ENCODE results near the gene EIF3D. TPM values are rescaled to one million over a fixed set of nuclear protein-coding genes. Genes with fewer than 3 reads are reported as not detected.
A peak's percentile ranks its signal among the peaks of the same experiment; 100 is the strongest.

EIF3D gene
- total RNA-seq, 1 donor from 2014 or later: 143 TPM

- Mint-ChIP-seq H3K27ac (ENCODE audit: unreplicated experiment) (no peak overlapping the region), H3K36me3 (ENCODE audit: unreplicated experiment) (no peaks in the 10 kb centered on the region), H3K4me1 (ENCODE audit: low read depth, unreplicated experiment) (peaks cover 21% of the 10 kb centered on the region), H3K4me3 (ENCODE audit: unreplicated experiment) (no peak overlapping the region), H3K9me3 (ENCODE audit: unreplicated experiment) (peaks cover 8% of the 10 kb centered on the region), H3K27me3 (ENCODE audit: unreplicated experiment) (peaks cover 5% of the 10 kb centered on the region)
- no peak for DNase-seq
- TF ChIP-seq CTCF (IDR thresholded peaks at IDR 0.05; ENCODE audit: partially characterized antibody, unreplicated experiment): no peak
Observed at GRCh38 chr22:36573815-36574363, 44.9 kb upstream of the EIF3D start.

GRCh38 chr22:36571991-36572390, 43.0 kb upstream of the EIF3D start:
- Mint-ChIP-seq H3K9me3 (ENCODE audit: unreplicated experiment) (peaks cover 9% of the 10 kb centered on the region), H3K27me3 (ENCODE audit: unreplicated experiment) (peaks cover 7% of the 10 kb centered on the region), H3K27ac (ENCODE audit: unreplicated experiment) (no peak overlapping the region), H3K4me3 (ENCODE audit: unreplicated experiment) (no peak overlapping the region), H3K36me3 (ENCODE audit: unreplicated experiment) (no peaks in the 10 kb centered on the region), H3K4me1 (ENCODE audit: low read depth, unreplicated experiment) (peaks cover 23% of the 10 kb centered on the region)
- TF ChIP-seq CTCF (IDR thresholded peaks at IDR 0.05; ENCODE audit: partially characterized antibody, unreplicated experiment): no peak
- DNase-seq: no peak

GRCh38 chr22:36569999-36570398, 41.0 kb upstream of the EIF3D start:
- peaks cover 12% of the 10 kb centered on the region for H3K4me1 Mint-ChIP-seq (ENCODE audit: low read depth, unreplicated experiment)

GRCh38 chr22:36568846-36569245, 39.9 kb upstream of the EIF3D start:
- Mint-ChIP-seq H3K36me3 (ENCODE audit: unreplicated experiment) (no peaks in the 10 kb centered on the region), H3K27ac (ENCODE audit: unreplicated experiment) (no peak overlapping the region), H3K27me3 (ENCODE audit: unreplicated experiment) (peaks cover 9% of the 10 kb centered on the region), H3K4me1 (ENCODE audit: low read depth, unreplicated experiment) (peaks cover 10% of the 10 kb centered on the region), H3K9me3 (ENCODE audit: unreplicated experiment) (peaks cover 8% of the 10 kb centered on the region), H3K4me3 (ENCODE audit: unreplicated experiment) (no peak overlapping the region)
- no peak for TF ChIP-seq CTCF (IDR thresholded peaks at IDR 0.05; ENCODE audit: partially characterized antibody, unreplicated experiment)
- DNase-seq: no peak

More at GRCh38 chr22:36569999-36570398, 41.0 kb upstream of the EIF3D start:
- peak; percentile 36 for TF ChIP-seq CTCF (IDR thresholded peaks at IDR 0.05; ENCODE audit: partially characterized antibody, unreplicated experiment)
- Mint-ChIP-seq H3K36me3 (ENCODE audit: unreplicated experiment) (no peaks in the 10 kb centered on the region), H3K27ac (ENCODE audit: unreplicated experiment) (peak overlapping the region; percentile 52), H3K27me3 (ENCODE audit: unreplicated experiment) (peaks cover 11% of the 10 kb centered on the region), H3K9me3 (ENCODE audit: unreplicated experiment) (peaks cover 9% of the 10 kb centered on the region), H3K4me3 (ENCODE audit: unreplicated experiment) (no peak overlapping the region)
- peak; percentile 70 for DNase-seq

- peaks cover 10% of the 10 kb centered on the region for H3K9me3 Mint-ChIP-seq (ENCODE audit: unreplicated experiment)
- H3K27me3 Mint-ChIP-seq (ENCODE audit: unreplicated experiment): peaks cover 12% of the 10 kb centered on the region
- no peak for DNase-seq
- peaks cover 17% of the 10 kb centered on the region for H3K4me1 Mint-ChIP-seq (ENCODE audit: low read depth, unreplicated experiment)
- no peak for TF ChIP-seq CTCF (IDR thresholded peaks at IDR 0.05; ENCODE audit: partially characterized antibody, unreplicated experiment)
- H3K36me3 Mint-ChIP-seq (ENCODE audit: unreplicated experiment): no peaks in the 10 kb centered on the region
- H3K27ac Mint-ChIP-seq (ENCODE audit: unreplicated experiment): no peak overlapping the region
- H3K4me3 Mint-ChIP-seq (ENCODE audit: unreplicated experiment): peak overlapping the region; percentile 52
Observed at GRCh38 chr22:36566720-36567119, 37.8 kb upstream of the EIF3D start.
